SK-N-MC (cell line): ENCODE measurements around the gene UGT1A10.

Experiments
- EZH2 ChIP-seq: fragments of 200-600 bp; sonication (generic); IDR thresholded peaks from one replicate; pipeline ENCODE4 v1.6.1; 2017; ENCODE audit warnings: antibody characterized with exemption
- FOXP2 ChIP-seq: optimal IDR thresholded peaks from 2 replicates; pipeline ENCODE3; 2011; ENCODE audit warnings: mild to moderate bottlenecking, moderate library complexity; ENCODE audit not compliant: insufficient read depth; ENCODE audit errors: extremely low read length, control extremely low read depth
- POLR2AphosphoS5 ChIP-seq: IDR thresholded peaks from 2 replicates; pipeline ENCODE4 v1.6.1; 2012; ENCODE audit warnings: mild to moderate bottlenecking, low read depth, low read length, borderline replicate concordance

DNA sequence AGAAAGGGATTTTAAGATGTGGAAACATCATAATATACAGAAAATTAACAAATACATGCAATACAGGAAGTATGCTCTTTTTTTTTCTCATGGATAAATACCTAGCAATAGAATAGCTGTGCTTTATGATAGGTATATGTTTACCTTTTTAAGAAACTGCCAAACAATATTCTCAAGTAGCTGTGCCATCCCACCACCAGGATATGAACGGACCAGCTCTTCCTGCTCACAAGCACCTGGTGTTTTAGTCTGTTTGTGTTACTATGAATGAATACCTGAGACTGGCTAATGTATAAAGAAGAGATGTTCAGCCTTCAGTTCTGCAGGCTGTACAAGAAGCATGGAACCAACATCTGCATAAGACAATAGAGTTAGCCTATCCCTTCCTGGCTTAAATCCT lies 38.7 kb upstream of the UGT1A10 start:
- TF ChIP-seq POLR2AphosphoS5 (no peak), EZH2 (no peak), FOXP2 (no peak)
